Breast epithelium (tissue), 3 donors: Measurements from ENCODE around the gene LYPD5.

ENCODE experiments used
- POLR2A ChIP-seq: fragments of 450-650 bp; IDR thresholded peaks from one replicate; pipeline ENCODE4 v1.6.1; 2016; ENCODE audit warnings: antibody characterized with exemption, mild to moderate bottlenecking, moderate library complexity
- POLR2AphosphoS5 ChIP-seq, 3 donors: sonication (generic); formaldehyde crosslinking; IDR thresholded peaks; one replicate each; pipeline ENCODE4 v1.6.1; 2017; ENCODE audit warnings: antibody characterized with exemption in 3 of 3
- TF ChIP-seq, protein P1 (sequence below), 3 donors: fragments of 450-650 bp; IDR thresholded peaks; one replicate each; pipeline ENCODE4 v1.5.1; 2016 to 2017; ENCODE audit warnings: antibody characterized with exemption in 3 of 3, mild to moderate bottlenecking in 3 of 3, moderate library complexity in 3 of 3

DNA sequence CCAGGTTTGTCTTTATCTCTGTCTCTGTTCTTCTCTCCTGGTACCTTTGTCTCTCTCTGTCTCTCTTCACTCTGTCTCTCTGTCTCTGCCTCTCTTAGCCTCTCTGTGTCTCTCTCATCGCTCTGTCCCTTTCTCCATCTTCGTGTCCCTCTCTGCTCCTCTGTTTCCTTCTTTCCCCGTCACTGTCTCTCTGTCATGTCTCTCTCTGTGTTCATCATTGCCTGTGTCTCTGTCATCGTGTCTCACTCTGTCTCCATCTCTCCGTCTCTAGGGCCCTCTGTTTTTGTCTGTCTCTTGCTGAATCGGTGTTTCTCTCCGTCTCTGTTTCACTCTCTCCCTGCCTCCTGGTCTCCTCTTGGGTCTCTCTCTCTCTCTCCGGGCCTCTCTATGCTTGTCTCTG is 18.6 kb downstream of the LYPD5 start:
- TF ChIP-seq POLR2AphosphoS5 (IDR thresholded peaks at IDR 0.05) (no peak), POLR2A (no peak)
- TF ChIP-seq, protein P1, sequence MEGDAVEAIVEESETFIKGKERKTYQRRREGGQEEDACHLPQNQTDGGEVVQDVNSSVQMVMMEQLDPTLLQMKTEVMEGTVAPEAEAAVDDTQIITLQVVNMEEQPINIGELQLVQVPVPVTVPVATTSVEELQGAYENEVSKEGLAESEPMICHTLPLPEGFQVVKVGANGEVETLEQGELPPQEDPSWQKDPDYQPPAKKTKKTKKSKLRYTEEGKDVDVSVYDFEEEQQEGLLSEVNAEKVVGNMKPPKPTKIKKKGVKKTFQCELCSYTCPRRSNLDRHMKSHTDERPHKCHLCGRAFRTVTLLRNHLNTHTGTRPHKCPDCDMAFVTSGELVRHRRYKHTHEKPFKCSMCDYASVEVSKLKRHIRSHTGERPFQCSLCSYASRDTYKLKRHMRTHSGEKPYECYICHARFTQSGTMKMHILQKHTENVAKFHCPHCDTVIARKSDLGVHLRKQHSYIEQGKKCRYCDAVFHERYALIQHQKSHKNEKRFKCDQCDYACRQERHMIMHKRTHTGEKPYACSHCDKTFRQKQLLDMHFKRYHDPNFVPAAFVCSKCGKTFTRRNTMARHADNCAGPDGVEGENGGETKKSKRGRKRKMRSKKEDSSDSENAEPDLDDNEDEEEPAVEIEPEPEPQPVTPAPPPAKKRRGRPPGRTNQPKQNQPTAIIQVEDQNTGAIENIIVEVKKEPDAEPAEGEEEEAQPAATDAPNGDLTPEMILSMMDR (IDR thresholded peaks at IDR 0.05), result no peak
